GM13976 (cell line): ENCODE data around the gene RIC8A.

ENCODE experiments used
- DNase-seq: peaks from one replicate; pipeline ENCODE4 v3.0.0; 2012; ENCODE audit warnings: low spot score
- CTCF ChIP-seq: IDR thresholded peaks from 2 replicates; pipeline ENCODE4 v1.5.1; 2012; ENCODE audit warnings: borderline replicate concordance, mild to moderate bottlenecking; ENCODE audit not compliant: insufficient read depth; ENCODE audit errors: extremely low read depth, missing control alignments, control extremely low read depth
- in situ Hi-C: fragments of 300-500 bp; cut with MboI; formaldehyde crosslinking; loops from one replicate; pipeline ENCODE4 v1.12.0; 2022; ENCODE audit warnings: low sequenced_read_pairs, mixed read lengths, inconsistent platforms; ENCODE audit not compliant: unreplicated experiment

Gene RIC8A

DNA sequence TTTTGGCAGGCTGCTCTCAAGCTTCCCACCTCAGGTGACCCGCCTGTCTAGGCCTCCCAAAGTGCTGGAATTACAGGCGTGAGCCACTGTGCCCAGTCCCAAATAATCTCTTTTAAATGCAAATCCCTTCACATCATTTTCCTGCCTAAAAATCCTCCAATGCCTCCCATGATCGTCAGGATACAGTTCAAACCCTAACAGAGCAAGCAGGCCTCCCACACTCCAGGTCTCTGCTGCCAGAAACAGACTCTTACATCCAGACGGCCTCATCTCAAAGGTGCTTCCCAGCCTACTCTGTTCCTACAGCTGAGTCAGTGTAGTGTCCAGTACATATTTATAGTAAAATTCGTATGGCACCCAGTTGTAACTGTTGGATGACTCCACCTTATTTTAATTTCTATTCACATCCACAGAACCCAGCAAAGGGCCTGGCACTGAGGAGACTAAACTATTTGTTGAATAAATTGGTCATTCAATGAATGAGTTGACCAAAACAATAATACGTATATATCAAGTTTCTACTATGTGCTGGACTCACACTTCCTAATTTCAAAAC is 20.4 kb downstream of the RIC8A start:
- no peak for TF ChIP-seq CTCF
- DNase-seq: no peak
- in situ Hi-C loops: no loop called here

DNA sequence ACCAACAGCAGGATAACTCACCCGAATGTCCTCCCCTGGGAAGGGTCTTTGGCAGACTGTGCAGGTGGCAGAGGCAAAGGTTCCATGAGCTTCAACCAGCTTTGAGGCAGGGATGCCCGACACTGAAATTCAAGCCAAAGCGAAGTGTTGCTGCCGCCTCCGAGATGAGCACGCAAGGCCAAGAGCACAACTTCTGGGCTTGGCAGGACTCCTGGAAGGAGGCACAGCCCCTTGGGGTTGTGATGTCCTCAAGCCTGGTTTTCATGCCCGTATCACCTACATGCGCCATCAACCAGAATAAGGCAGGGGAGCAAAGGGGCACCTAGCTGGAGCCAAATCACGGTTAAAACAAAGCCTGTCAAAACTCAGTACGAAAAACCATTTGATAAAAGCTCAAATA is 22.9 kb downstream of the RIC8A start:
- DNase-seq: no peak
- TF ChIP-seq CTCF: no peak
- in situ Hi-C loops: no loop called here

- in situ Hi-C loops: no loop called here
- TF ChIP-seq CTCF: no peak
- DNase-seq: no peak
Measured at GRCh38 chr11:232783-233565, 25.5 kb downstream of the RIC8A start.

DNA sequence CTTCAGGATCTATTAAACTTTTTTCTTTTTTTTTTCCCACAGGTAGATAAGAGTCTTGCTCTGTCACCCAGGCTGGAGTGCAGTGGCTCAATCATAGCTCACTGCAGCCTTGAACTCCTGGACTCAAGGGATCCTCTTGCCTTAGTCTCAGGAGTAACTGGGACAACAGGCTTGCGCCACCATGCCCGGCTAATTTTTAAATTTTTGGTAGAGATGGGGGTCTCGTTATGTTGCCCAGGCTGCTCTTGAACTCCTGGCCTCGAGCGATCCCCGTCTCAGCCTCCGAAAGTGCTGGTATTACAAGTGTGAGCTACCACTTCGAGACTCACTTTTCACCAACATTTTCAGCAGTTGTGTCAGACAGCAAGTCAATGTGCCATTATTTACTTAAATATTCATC is 27.7 kb downstream of the RIC8A start:
- in situ Hi-C loops: no loop called here
- no peak for DNase-seq

DNA sequence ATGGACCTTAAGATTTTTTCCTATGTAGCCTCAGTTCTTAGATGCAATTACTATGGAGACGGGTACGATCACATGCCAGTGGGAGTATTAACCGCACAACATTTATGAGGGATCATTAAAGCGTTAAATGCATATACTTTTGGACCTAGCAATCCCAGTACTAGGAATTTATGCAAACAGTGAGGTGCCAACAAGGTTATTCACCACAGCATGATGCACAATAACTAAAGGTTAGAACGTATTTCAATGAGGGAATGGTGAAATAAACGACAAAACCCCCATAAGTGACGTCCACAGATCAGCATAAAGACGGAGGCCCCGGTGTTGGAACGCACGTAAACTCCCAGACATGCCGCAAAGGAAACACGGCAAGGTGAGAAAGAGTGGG is 28.1 kb downstream of the RIC8A start:
- in situ Hi-C loops: no loop called here
- DNase-seq: peak; percentile 71
- TF ChIP-seq CTCF: no peak

More for the DNA sequence above, 27.7 kb downstream of the RIC8A start:
- no peak for TF ChIP-seq CTCF

DNA sequence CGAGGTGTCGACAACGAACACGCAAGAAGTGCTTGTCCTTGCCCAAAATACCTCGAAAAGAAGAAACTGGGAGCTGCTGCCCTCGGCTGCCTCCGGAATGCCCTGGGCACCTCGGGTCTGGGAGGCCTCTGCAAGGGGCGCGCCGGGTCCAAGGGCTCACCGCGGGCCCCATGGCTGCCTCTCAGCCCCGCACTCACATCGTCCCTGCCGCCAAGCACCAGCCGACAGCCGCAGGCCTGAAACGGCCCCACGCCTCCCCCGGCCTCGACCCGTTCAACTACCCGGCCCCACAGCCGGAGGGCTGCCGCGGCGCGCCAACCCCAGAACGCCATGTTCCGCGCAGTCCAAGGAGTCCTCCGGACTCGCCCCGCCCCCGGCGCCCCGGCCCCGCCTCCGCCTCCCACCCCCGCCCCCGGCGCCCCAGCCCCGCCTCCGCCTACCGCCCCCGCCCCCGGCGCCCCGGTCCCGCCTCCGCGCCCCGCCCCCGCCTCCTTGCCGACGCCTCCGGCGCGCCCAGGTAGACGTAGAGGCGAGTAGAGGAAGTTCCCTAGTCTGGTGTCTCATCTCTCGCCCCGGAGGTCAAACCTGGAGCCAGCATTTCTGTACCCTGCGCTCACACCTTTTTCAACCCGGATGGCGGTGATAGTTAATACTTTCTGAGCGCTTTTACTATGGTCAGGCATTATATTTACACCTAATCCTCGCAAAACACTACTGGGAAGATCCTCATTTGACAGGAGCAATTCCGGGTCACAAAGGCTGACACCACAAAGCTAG is 28.7 kb downstream of the RIC8A start, which contains the start of gene SIRT3:
SIRT3 (minus strand) TSS at position 346 of the 777 bp plus-strand sequence; CDS start at position 332, 14 bp downstream.
- DNase-seq: peak; percentile 96
- TF ChIP-seq CTCF: no peak
- in situ Hi-C loops: no loop called here
